Transverse colon (tissue), 4 donors: ENCODE results near the gene PARP12.

Experiments
- EP300 ChIP-seq: sonication (generic); formaldehyde crosslinking; IDR thresholded peaks from one replicate; pipeline ENCODE4 v1.6.1; 2017; ENCODE audit warnings: antibody characterized with exemption, low read depth
- POLR2A ChIP-seq: fragments of 450-650 bp; IDR thresholded peaks from one replicate; pipeline ENCODE4 v1.6.1; 2016; ENCODE audit warnings: antibody characterized with exemption, mild to moderate bottlenecking, moderate library complexity
- POLR2AphosphoS5 ChIP-seq, 3 donors: sonication (generic); formaldehyde crosslinking; IDR thresholded peaks; one replicate each; pipeline ENCODE4 v1.6.1; 2016; ENCODE audit warnings: antibody characterized with exemption in 3 of 3
- TF ChIP-seq, protein P1 (sequence below), 5 experiments: fragments of 200-600 bp in 3 of 5; fragments of 450-650 bp in 2 of 5; sonication (generic) in 3 of 5; IDR thresholded peaks; 1 replicate in 2 of 5; 2 replicates in 3 of 5; pipeline ENCODE4 v1.5.1; 2016 to 2017; ENCODE audit warnings: antibody characterized with exemption in 5 of 5, inconsistent platforms in 3 of 5, mild to moderate bottlenecking in 2 of 5, moderate library complexity in 1 of 5

DNA sequence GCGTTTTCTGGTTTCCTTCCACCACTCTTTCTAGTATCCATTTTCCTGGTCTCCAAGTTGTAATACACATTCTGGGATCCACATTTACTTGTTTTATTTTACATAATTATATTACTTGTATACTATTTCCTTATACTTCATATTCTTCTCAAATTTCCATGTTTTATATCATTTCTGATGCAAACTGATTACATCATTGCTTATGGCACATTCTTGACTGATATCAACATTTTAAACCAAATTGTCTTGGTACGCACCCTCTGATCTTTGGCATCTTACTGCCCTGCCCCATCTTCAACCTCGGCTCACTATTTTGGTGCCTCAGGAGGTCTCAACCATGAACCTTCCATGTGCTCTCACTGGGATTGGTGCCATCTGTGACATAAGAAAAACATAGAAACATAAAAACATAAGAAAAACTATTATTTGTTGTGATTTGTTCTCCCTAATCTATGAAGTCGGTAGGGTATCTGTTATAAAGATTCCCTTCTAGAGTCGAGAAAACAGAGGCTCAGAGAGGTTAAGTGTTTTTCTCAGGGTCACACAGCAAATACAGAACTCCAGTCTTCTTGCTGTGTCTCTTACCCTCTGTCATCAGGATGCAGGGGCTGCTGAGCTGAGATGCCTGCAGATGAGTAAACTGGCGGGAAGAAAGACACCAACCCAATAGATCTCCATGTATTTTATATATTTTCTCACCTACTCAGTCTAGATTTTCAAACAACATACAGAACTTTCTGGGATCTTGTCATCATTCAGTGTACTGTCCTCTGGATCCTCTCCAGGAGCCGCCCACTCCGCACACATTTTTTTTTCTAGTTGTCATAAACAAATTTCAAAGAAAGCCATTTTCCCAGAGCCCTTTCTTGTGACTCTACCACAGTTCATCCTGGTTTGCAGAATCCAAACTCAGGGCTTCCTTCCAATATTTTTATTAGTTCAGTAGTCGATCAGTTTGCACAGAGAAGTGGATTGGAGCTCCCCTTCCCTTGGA lies 79.5 kb downstream of the PARP12 start:
- TF ChIP-seq, protein P1, sequence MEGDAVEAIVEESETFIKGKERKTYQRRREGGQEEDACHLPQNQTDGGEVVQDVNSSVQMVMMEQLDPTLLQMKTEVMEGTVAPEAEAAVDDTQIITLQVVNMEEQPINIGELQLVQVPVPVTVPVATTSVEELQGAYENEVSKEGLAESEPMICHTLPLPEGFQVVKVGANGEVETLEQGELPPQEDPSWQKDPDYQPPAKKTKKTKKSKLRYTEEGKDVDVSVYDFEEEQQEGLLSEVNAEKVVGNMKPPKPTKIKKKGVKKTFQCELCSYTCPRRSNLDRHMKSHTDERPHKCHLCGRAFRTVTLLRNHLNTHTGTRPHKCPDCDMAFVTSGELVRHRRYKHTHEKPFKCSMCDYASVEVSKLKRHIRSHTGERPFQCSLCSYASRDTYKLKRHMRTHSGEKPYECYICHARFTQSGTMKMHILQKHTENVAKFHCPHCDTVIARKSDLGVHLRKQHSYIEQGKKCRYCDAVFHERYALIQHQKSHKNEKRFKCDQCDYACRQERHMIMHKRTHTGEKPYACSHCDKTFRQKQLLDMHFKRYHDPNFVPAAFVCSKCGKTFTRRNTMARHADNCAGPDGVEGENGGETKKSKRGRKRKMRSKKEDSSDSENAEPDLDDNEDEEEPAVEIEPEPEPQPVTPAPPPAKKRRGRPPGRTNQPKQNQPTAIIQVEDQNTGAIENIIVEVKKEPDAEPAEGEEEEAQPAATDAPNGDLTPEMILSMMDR (IDR thresholded peaks at IDR 0.05): no peak
- no peak for TF ChIP-seq POLR2AphosphoS5 (IDR thresholded peaks at IDR 0.05)
- no peak for TF ChIP-seq POLR2A
- no peak for TF ChIP-seq EP300
